Activated T-cell treated with anti-CD3 and anti-CD28 coated beads, Interleukin-2, amount 50 U/mL, for 24 hours (primary cell): Measurements from ENCODE around the gene CKS1B.
A peak's percentile ranks its signal among the peaks of the same experiment; 100 is the strongest.
"Not testable (repeated sequence)": the region's sequence is repeated elsewhere in the genome, so short reads cannot be mapped to it uniquely, and the experiment has no call there.

Experiments
- DNase-seq: peaks from one replicate; pipeline ENCODE4 v3.0.0-alpha.2; 2020
- H3K27ac Mint-ChIP-seq: 2 replicates; pipeline ENCODE4 v1.8.0; 2020; ENCODE audit warnings: mild to moderate bottlenecking, mixed read lengths
- H3K27me3 Mint-ChIP-seq: 2 replicates; pipeline ENCODE4 v1.8.0; 2020; ENCODE audit warnings: mixed read lengths
- H3K36me3 Mint-ChIP-seq: 2 replicates; pipeline ENCODE4 v1.8.0; 2020; ENCODE audit warnings: low read depth, mixed read lengths
- H3K4me1 Mint-ChIP-seq: 2 replicates; pipeline ENCODE4 v1.8.0; 2020; ENCODE audit warnings: low read depth, mixed read lengths
- H3K4me3 Mint-ChIP-seq: 2 replicates; pipeline ENCODE4 v1.8.0; 2020; ENCODE audit warnings: mild to moderate bottlenecking, moderate library complexity, mixed read lengths
- H3K9me3 Mint-ChIP-seq: 2 replicates; pipeline ENCODE4 v1.8.0; 2020; ENCODE audit warnings: mixed read lengths

CKS1B gene

DNA sequence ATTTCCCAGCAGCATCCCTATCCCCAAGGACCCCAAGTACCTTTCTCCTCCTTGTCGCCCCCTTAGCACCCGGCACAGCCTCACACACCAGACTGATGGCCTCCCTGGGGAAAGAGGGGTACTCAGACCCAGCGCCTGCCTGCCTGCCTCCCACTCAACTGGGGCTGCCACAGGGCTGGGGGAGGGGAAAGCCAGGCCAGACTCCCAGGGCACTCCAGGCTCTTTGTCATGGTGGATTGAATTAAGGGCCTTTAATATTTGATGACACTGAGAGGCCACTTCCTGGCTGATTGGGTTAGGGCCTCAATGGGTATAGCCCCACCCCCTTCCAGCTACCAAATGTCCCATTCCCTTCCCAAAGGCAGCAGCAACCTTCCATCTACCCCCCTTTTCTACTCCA, 5.8 kb upstream of the CKS1B start:
- H3K4me1 Mint-ChIP-seq, result peaks cover 40% of the 10 kb centered on the region
- H3K27me3 Mint-ChIP-seq, result no peaks in the 10 kb centered on the region
- H3K9me3 Mint-ChIP-seq, result no peaks in the 10 kb centered on the region
- no peak overlapping the region for H3K4me3 Mint-ChIP-seq
- DNase-seq, result no peak
- peak overlapping the region; percentile 85 for H3K27ac Mint-ChIP-seq
- H3K36me3 Mint-ChIP-seq, result peaks cover 79% of the 10 kb centered on the region

DNA sequence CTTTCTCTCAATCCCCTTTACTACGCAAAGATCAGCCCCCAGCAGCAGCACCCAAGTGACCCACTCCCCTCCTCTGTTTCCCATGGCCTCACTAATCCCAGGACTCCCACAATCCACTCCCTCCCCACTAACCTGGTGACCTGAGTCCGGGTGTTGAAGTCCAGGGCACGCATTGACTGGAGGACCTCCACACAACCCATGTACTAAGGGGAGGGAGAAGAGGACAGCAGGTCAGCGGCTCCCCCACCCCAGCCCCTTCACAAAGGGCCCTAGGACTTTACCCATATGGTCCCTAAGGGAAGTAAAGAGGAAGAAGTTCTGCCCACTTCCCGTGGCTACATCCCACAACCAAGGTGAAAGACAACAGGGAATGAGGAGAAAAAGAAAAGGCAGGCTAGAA, 5.2 kb upstream of the CKS1B start:
- no peak overlapping the region for H3K4me3 Mint-ChIP-seq
- no peaks in the 10 kb centered on the region for H3K27me3 Mint-ChIP-seq
- peak overlapping the region; percentile 85 for H3K27ac Mint-ChIP-seq
- peaks cover 74% of the 10 kb centered on the region for H3K36me3 Mint-ChIP-seq
- H3K9me3 Mint-ChIP-seq, result no peaks in the 10 kb centered on the region
- peaks cover 36% of the 10 kb centered on the region for H3K4me1 Mint-ChIP-seq
- no peak for DNase-seq

DNA sequence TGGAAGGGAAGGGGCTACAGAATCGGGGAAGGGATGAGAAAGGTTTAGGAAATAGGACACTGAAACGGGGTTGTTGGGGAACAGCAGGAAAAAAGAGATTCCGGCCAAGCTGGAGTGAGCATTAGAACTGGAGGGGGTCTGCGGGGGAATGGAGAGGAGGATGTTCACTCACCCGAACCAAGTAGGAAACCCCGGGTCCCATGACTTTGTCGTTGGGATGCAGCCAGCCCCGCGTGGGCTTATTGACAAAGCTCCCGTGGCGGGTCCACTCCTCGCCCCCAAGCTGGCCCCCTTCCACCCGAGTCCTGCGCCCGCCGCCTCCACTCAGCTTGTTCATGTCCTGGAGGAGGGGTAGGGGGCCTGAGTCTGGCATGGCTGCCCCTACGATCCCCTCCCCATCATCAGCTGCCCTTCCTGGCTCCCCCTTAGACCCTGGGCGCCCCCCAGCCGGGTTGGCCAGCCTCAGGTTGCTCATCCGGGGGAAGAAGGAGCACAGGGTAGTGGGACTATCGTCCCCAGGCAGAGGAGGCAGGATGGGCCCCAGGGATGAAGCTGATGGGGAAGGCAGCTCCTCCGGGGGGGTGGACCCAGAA, 4.5 kb upstream of the CKS1B start:
- H3K4me3 Mint-ChIP-seq, result no peak overlapping the region
- DNase-seq, result no peak
- H3K9me3 Mint-ChIP-seq, result no peaks in the 10 kb centered on the region

DNA sequence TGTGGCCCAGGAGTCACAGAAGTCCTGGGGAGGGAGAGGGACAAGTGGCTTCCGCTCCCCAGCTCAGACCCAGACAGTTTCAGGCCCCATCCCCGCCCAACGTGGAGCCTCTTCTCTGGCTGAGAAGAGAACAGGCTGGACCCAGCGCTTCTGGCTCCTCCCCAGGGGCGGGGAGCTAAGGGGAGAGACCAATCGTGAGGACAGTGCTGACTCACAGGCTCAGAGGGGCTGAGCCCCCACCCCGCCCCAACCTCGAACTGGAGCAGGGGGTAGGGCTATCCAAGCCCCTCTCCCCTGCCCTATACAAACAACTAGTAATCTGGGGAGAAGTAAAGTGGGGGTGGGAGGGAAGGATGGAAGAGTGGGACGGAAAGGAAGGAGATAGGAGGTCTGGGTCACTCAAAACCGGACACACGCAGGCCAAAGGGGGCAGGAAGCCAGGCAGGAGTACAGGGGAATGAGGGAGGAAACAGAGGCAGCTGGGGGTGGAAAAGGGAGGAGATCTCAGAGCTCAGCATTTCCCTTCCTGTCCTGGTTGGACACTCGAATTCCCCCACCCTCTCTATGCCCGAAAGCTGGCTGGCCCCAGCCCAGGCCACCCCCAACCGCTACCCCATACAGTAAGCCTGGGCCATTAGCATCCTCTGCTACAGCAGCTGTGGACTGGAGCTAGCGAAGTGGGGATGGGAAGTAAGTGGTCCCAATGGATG, 3.7 kb upstream of the CKS1B start, which contains the start of gene SHC1:
Gene SHC1, minus strand, starts transcription at position 117 of the 710 bp plus-strand sequence. CDS start 221 bp downstream, outside the sequence.
- peaks cover 33% of the 10 kb centered on the region for H3K4me1 Mint-ChIP-seq
- H3K9me3 Mint-ChIP-seq, result no peaks in the 10 kb centered on the region
- H3K36me3 Mint-ChIP-seq, result peaks cover 59% of the 10 kb centered on the region
- peak within 1 kb of the TSS; percentile 40 for H3K4me3 Mint-ChIP-seq
- peak; percentile 54 for DNase-seq
- peak within 1 kb of the TSS; percentile 88 for H3K27ac Mint-ChIP-seq
- no peaks in the 10 kb centered on the region for H3K27me3 Mint-ChIP-seq

More for the DNA sequence above, 4.5 kb upstream of the CKS1B start:
- Mint-ChIP-seq H3K36me3 (peaks cover 66% of the 10 kb centered on the region), H3K27me3 (no peaks in the 10 kb centered on the region), H3K27ac (peak overlapping the region; percentile 88), H3K4me1 (peaks cover 33% of the 10 kb centered on the region)

DNA sequence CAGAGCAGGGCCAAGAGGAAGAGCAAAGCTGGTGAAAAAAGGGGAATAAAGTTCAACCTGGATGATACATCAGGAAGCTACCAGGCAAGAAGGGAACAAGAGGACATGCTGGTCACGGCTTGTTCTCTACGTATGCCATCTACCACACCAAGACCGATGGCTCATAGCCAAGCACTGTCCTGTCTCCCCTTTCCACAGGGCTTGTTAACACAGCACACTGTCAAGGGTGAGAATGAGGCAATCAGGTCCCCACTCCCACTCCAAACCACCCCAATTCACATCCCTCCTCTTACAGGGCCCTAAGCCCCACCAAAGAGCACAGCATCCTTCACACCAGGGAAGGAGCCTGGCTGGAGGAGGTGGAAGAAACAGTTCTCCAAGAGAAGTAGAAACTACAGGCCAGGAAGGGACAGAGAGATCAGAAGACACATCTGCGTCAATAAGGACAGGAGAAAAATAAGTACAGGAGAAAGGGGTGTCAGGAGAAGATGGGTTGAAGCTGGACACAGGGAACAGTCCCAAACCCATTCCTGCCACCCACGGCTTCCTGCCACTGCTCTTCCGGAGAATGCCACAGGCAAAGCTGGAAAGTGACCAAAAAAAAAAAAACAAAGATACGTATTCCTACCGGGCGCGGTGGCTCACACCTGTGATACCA, 3.0 kb upstream of the CKS1B start:
- Mint-ChIP-seq H3K4me1 (peaks cover 33% of the 10 kb centered on the region), H3K9me3 (no peaks in the 10 kb centered on the region), H3K36me3 (peaks cover 52% of the 10 kb centered on the region), H3K4me3 (peak overlapping the region; percentile 27), H3K27me3 (no peaks in the 10 kb centered on the region), H3K27ac (peak overlapping the region; percentile 88)
- no peak for DNase-seq

DNA sequence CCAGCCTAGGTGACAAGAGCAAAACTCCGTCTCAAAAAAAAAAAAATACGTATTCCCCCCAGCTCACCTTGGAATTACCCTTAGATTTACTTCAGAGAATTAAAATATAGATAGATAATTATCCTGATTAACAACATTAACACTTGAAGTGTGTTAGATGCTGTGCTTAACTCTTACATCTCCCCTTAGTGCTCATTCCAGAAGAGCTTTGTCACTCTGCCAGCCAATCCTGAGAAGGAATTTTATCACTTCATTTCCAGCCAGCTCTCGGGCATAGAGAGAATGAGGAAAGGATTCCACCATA, 2.3 kb upstream of the CKS1B start:
- no peak for DNase-seq
- H3K36me3 Mint-ChIP-seq, result peaks cover 45% of the 10 kb centered on the region
- no peak overlapping the region for H3K27ac Mint-ChIP-seq
- H3K4me1 Mint-ChIP-seq, result peaks cover 33% of the 10 kb centered on the region
- no peak overlapping the region for H3K4me3 Mint-ChIP-seq
- H3K9me3 Mint-ChIP-seq, result no peaks in the 10 kb centered on the region
- no peaks in the 10 kb centered on the region for H3K27me3 Mint-ChIP-seq

DNA sequence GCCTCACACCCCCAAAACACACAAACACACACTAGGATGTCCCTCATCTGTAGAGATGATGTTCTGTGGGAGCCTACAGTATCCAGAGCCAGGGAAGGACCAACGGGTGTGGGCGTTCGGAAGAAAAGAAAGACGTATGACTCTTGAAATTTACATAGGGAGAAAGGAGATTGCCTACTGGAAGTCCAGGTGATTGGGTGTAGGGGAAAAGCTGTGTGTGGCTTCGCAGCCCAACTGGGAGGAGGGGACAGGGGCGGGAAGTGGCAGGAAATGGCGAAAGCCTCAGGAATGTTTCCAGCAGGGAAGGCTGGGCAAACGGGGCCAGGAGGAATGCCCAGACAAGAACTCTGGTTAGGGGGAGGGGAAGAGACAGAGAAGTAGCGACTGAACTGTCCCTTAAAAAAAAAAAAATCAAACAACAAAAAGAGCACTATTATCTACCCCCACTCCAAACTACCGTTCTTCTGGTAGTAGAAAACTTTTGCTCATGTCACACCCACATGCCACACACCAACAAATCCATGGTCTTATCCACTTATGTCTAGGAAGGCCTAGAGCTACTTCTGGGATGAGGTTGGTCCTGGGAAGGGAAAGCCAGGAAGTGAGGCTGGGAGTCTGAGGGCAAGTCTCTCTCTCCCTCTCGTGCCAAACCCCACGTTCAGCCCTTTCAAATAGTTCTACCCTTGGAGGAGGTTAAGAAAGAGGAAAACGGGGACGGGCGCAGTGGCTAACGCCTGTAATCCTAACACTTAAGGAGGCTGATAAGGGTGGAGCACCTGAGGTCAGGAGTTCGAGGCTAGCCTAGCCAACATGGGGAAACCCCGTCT, 1.8 kb upstream of the CKS1B start:
- no peak overlapping the region for H3K27ac Mint-ChIP-seq
- H3K4me1 Mint-ChIP-seq, result peaks cover 37% of the 10 kb centered on the region
- H3K27me3 Mint-ChIP-seq, result no peaks in the 10 kb centered on the region
- H3K36me3 Mint-ChIP-seq, result peaks cover 39% of the 10 kb centered on the region
- DNase-seq, result no peak
- no peak overlapping the region for H3K4me3 Mint-ChIP-seq
- H3K9me3 Mint-ChIP-seq, result no peaks in the 10 kb centered on the region

DNA sequence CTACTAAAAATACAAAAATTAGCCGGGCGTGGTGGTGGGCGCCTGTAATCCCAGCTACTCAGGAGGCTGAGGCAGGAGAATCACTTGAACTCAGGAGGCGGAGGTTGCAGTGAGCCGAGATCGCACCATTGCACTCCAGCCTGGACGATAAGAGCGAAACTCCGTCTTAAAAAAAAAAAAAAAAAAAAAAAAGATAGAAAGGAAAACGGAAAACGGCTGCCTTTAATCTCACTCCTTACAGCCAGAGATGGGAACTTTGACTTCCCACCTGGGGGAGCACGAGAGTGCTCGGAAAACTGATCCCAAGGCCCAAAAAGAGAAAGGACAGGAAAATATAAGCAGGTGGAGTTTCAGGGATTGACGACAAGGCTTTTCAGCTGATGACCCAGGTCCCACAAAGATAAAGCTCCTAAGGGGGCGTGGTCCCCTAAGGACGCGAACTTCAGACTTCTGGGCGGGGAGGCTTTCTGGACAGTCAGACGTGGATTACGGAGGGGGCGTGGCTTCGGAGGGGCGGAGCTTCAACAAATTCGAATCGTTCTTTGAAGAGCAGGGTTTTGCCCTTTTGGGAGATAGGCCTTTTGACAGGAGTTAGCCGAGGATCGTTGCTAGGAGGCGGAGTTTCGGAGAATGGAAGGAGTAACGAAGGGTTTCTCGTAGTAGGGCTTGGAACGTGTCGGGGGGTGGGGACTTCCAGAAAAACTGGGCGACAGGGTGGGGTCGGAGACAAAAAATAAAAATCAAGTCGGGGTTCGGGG, 958 bp upstream of the CKS1B start:
- no peaks in the 10 kb centered on the region for H3K9me3 Mint-ChIP-seq
- H3K27me3 Mint-ChIP-seq, result no peaks in the 10 kb centered on the region
- peak; percentile 93 for DNase-seq
- H3K27ac Mint-ChIP-seq, result no peak overlapping the region
- H3K4me3 Mint-ChIP-seq, result no peak overlapping the region
- H3K36me3 Mint-ChIP-seq, result peaks cover 31% of the 10 kb centered on the region
- H3K4me1 Mint-ChIP-seq, result peaks cover 39% of the 10 kb centered on the region

DNA sequence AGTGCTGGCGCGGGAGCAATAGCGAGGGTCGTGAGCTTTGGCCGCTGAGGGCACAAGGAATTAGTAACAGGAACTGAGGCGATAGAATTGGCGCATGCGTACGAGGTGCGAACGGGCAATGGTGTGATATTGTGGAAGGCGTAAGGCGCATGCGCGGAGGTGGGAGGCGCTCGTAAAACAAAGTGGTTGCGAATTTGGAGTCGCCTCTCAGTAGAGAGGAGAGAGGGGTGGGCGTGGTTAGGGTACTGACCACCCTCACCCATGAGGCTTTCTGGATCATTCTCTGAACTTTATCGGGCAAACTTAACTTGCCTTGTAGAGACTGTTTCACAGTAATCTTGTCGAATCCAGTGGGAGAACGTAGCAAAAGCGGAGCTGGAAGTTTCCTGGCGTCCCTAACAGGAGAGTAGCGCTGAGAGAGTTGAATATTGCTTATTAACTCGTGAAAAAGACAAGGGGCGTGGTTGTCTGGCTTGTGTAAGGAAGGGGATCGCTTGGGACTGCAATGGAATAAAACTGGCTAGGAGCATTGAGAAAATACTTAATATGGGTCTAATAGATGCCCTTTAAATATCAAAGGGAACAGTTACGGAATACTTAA, 427 bp downstream of the CKS1B start:
- Mint-ChIP-seq H3K36me3 (peaks cover 19% of the 10 kb centered on the region), H3K4me3 (no peak overlapping the region), H3K27me3 (no peaks in the 10 kb centered on the region), H3K27ac (no peak overlapping the region), H3K9me3 (no peaks in the 10 kb centered on the region), H3K4me1 (peaks cover 32% of the 10 kb centered on the region)
- DNase-seq, result peak; percentile 94

DNA sequence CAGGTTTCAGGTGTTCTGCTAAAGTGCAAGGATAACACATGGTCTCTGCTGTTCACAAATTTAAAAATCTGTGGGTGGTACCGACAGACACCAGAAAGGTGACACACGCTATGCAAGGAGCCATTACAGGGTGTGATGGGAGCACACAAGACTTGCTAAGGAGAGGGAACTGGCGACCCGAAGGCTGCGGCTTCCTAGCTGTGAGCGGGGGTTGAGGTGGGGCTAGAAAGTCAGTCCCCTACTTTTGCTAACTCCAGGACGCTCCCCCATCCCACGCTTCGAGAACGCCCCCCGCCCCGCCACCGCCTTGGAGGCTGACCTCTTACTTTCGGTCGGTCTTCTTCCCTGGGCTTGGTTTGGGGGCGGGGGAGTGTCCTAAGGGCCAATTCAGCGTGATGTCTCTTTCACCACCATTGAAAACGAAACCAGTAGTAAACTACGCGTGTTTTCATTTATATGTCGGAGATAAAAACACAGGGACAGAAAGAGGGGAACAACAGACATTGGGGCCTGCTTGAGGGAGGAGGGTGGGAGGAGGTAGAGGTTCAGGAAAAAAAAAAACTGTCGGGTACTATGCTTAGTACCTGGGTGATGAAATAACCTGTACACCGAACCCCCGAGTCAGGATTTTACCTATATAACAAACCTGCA, 1.1 kb downstream of the CKS1B start:
- H3K27me3 Mint-ChIP-seq, result no peaks in the 10 kb centered on the region
- peaks cover 19% of the 10 kb centered on the region for H3K36me3 Mint-ChIP-seq
- peak; percentile 78 for DNase-seq
- no peak overlapping the region for H3K27ac Mint-ChIP-seq
- peaks cover 32% of the 10 kb centered on the region for H3K4me1 Mint-ChIP-seq
- no peaks in the 10 kb centered on the region for H3K9me3 Mint-ChIP-seq
- no peak overlapping the region for H3K4me3 Mint-ChIP-seq

DNA sequence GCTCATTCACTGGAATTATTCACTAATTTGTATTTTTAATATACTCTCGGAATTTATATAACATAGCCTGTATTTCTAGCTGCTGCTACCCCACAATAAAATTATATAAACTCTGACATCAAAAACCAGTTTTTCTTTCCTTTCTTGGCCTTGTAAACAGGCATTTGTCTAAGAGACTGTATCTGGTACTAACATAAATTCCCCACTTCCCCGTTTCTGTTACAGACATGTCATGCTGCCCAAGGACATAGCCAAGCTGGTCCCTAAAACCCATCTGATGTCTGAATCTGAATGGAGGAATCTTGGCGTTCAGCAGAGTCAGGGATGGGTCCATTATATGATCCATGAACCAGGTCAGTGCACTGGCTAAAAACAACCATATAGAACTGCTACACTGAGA, 3.3 kb downstream of the CKS1B start:
- Mint-ChIP-seq H3K4me1 (peaks cover 17% of the 10 kb centered on the region), H3K4me3 (peak overlapping the region; percentile 9), H3K27ac (peak overlapping the region; percentile 26)
- not testable (repeated sequence) for DNase-seq, H3K27me3 Mint-ChIP-seq, H3K9me3 Mint-ChIP-seq, H3K36me3 Mint-ChIP-seq

DNA sequence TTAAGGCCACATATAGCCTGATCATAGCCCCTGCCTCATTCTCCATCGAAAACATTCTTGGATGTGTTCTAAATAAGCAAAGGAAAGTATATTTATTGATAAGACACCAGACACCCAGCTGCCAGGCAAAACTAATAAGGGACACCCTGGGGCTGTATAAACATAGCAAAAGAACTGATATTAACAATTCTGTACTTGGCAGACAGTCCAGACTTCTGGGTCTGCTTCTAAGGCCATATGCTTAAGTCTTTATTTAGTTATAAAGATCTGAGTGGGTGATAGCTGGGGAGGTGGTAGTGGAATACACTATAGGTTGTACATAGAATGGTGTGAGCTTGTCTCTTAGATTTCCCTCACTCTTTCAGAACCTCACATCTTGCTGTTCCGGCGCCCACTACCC, 3.9 kb downstream of the CKS1B start:
- Mint-ChIP-seq H3K27me3 (no peaks in the 10 kb centered on the region), H3K9me3 (no peaks in the 10 kb centered on the region), H3K4me3 (no peak overlapping the region), H3K36me3 (no peaks in the 10 kb centered on the region), H3K27ac (peak overlapping the region; percentile 41), H3K4me1 (peaks cover 13% of the 10 kb centered on the region)
- DNase-seq, result no peak

DNA sequence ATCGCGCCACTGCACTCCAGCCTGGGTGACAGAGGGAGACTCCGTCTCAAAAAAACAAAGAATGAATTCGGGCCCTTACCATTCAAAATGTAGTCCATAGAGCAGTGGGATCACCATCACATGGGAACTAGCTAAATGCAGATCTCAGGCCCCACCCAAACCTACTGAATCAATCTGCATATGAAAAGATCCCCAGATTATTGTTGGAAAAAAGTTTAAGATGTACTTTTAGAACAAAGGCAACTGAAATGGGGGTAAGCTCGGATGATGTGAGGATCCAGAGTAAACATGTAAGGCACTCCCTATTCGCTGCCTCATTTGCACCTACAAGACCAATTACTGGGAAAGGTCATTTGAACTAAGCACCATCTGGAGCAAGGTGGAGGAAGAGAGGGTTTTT, 7.9 kb downstream of the CKS1B start:
- DNase-seq, result no peak
- Mint-ChIP-seq H3K9me3 (no peaks in the 10 kb centered on the region), H3K27me3 (no peaks in the 10 kb centered on the region), H3K27ac (no peak overlapping the region), H3K36me3 (peaks cover 18% of the 10 kb centered on the region), H3K4me3 (no peak overlapping the region), H3K4me1 (peaks cover 28% of the 10 kb centered on the region)
